CMK (cell line): ENCODE measurements around the gene GLIPR2.
"Not testable (repeated sequence)": the region's sequence is repeated elsewhere in the genome, so short reads cannot be mapped to it uniquely, and the experiment has no call there.

Experiments
- DNase-seq: peaks from one replicate; pipeline ENCODE4 v3.0.0-alpha.2; 2010; ENCODE audit warnings: low read depth

The GLIPR2 gene

DNA sequence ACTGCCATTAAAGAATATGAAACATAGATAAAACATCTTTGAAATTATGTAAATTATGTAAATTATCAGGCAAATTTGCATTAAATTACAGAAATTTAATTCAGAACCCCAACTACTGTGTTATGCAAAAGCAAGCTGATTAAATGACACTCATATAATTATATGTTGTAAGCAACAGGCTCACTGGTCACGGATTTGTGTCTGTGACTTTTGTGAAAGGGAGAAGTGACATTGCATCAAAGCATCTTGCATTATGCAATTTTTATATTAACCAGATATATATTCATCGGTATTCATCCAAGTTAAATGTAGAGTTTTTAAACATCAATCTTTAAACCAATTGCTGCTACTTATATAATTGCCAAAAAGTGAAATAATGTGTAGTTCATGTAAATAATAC lies 13.0 kb upstream of the GLIPR2 start:
- no peak for DNase-seq

DNA sequence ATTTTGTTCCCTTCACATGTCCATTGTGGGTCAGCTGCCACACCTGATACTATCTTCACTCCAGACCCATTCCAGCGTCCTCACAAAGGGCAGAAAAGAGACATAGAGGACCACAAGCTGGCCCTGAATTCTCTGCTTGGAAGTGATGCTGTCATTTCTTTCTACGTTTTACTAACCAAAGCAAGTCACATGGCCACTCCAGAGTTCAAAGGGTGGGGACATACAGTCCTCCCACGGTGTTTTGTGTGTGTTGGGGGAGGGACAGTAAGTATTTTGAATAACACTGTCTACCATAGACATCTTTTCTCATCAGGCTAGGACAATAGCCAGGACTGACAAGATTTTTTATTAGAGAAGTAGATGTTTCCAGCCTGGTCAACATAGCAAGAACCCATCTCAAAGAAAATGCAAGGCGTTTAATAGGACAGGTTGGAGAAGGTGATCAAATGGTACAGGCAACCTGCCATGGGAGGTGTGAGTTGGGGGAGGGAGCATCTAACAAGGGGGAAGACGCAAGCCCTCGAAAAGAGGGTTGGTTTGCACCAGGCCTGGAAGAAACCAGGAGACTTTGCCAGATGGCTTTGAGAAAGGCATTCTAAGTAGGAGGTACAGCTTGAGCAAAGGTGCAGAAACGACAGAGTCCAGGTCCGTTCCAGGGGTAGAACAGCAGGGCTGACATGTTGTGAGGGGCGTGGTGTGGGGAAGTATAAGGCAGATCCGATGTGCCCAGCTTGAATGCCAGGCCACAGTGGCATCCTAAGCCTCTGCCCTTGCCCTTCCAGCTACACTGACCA lies 11.3 kb upstream of the GLIPR2 start:
- DNase-seq: no peak

DNA sequence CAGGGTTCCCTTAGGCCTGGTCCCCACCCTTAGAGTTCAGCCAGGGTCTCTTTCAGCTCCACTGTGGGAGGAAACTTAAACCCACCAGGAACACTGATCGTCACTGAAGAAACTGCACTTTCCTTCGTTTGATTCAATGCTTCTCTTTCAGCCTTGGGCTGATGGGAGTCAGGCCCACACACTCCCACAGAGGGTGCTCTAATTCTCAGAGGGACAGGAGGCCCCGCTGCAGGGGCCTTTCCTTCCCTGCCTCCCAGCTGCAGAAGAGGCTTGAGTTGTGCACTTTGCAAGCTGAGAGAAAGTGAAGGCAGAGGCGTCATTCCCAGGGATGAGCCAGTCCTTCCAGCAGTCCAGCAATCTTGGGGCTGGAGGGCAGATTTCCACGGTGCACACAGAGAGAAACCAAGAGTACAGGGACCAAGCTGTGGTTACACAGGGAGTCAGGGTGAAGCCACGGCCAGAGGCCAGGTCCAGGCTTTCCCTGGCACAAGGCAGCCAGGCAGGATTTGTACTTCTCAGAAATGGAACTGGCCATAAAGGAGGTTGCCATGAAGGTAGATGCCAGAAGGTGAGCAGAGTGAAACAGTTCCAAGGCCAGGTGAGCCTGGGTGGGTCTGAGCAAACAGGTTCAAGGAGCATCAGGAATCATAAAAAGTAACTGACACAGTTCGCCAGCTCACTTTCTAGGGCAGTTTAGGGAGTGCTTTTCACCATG lies 10.4 kb upstream of the GLIPR2 start:
- DNase-seq: no peak

DNA sequence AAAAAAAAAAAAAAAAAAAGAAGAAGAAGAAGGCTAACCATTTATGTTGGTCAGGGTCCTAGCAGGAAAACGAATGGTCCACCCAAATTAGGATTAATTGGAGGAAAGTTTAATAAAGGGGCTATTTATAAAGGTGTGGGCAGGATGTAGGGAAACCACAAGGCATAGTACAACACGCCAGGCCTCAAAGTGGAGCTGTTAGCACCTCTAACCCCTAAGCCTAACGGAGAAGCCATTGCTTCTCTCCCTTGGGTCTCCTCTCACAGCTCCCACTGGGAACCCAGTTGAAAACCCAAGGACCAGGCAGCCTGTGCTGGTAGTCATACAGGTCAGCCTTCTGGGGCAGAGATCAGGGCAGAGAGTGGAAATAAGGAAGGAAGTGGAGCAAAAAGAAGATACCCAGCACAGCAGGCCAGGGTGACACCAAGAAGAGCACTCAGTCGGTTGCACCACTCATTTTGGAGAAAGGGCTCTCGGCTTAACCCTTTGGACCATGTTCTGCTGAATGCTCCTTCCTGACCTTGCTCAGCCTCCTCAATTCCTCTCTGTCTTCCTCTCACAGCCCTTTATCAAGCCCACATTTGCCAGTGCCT lies 8.8 kb upstream of the GLIPR2 start:
- no peak for DNase-seq

DNA sequence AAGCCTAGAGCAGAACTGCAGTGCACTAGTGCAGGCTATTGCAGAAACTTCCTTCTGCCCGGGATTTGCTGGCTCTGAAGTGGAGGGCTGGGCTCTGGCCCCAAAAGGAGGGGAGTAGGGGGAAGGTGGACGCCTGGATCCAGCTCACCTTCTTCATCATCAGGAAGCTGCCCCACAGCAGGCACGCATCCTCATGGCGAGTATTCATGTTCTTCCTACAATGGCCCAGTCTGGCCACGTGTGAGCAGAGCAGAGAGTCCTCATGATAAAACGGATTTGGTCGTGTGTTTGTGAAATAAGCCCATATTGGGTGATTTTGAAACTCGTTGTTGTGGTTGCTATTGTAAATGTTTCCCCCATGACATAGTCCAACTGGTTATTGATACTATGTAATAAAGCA lies 8.2 kb upstream of the GLIPR2 start:
- DNase-seq: no peak

DNA sequence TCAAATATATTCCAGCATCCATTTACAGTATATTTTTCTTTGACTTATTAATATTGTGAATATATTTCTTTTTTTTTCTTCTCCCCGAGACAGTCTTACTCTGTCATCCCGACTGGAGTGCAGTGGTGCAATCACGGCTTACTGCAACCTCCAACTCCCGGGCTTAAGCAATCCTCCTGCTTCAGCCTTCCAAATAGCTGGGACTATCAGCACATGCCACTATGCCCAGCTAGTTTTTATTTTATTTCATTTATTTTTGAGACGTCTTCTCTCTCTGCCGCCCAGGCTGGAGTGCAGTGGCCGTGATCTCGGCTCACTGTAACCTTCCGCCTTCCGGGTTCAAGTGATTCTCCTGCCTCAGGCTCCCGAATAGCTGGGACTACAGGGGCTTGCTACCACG lies 7.4 kb upstream of the GLIPR2 start:
- DNase-seq: no peak

DNA sequence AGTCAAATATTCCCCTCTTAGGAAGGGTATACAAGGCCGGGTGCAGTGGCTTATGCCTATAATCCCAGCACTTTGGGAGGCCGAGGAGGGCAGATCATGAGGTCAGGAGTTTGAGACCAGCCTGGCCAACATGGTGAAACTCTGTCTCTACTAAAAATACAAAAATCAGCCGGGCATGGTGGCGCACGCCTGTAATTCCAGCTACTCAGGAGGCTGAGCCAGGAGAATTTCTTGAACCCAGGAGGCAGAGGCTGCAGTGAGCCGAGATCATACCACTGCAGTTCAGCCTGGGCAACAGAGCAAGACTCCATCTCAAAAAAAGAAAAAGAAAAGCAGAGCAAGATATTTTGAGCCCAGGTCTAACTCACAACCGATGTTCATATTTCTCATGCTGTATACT lies 4.9 kb upstream of the GLIPR2 start:
- not testable (repeated sequence) for DNase-seq

DNA sequence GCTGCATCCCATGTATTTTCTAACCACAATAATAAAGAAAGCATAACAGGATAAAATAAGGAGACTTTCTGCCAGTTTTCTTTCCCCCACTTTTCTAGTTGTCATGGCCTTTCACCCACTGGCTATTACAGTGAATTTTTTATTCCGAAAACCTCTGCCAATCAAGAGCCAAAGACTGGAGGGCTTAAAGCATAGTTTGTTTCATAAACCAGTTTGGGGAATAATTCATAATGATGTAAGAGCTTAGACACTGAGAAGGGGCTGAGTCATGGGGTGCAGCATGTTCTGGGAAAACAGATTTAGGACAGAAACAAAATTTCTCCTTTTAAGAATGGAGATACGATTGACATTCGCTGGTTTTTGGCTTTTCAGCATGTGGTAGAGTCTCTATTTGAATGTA lies 4.4 kb upstream of the GLIPR2 start:
- no peak for DNase-seq

DNA sequence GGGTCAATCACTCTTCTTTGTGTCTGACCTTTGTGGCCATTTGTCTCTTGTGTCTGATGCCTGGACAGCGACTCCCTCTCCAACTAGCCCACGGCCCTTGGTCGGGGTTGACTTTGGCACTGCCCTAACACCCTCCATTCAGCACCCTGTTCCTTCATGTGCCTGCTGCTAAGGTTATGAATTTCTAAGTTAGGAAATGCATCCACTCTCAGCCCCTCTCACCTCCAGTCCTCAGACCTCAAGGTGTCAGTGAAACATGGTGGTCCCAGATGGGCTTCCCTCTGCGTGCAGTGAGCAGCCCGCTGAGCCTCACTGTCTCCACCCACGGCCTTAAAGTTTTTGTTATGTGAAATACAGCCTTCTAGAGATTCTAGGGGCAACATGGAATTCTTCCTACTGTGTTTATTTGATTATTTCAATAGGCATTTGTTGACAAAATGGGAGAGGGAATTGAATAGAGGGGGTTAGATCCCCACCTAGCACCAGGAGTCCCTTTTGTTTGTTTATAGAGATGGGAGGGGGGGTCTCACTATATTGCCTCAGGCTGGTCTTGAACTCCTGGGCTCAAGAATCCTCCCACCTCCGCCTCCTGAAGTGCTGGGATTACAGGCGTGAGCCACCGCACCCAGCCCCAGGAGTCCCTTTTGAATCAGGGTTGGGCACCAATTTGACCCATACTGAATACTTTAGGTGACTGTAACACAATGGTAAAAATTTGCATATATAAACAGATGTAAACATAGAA lies 1.6 kb upstream of the GLIPR2 start:
- DNase-seq: no peak

DNA sequence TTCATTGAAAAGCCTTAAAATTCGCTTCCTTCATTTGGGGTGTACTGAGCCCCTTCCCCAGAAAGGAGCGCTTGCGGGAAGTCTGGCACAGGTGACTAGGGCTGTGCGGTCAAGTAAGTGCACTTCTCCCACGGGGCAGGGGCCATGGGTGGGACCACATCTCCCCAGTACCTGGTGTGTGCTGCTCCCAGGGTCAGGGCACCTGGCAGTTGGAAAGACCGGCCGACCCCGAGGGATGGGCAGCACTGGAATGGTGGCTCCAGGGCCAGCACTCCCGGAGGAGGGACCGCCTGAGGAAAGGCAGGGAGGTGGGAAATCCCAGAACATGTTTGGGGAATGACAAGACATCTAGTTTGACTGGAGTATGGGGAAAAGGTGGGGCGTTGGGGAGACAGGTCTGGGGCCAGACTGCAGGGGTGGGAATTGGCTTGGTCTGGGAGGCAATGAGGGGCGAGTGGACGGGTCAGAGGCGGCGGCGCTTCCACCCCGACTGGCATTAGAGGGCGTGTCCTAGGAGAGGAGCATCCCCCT lies 727 bp upstream of the GLIPR2 start:
- DNase-seq: no peak

DNA sequence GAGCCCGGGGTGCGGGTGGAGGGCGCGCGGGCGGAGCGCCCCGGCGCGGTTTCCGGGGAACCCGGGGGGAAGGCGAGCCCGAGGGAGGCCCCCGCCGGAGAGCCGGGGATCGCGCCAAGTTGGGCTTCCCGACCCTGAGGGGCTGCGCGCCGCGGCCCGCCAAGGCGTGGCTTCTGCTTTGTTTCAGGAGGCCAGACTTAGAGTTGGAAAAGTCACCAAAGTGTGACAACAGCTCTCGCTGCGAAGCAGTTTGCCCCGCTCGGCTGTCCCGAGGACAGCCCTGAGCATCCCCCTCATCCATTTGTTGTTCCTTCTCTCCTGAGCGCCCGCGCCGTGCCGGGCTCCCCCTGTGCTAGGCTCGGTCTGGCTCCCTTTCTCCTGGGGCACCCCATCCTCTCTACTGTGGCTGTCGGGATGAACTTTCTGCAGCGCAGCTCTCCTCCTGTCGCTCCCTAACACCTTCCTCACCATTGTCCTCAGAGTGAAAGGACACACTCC lies 410 bp downstream of the GLIPR2 start:
- DNase-seq: no peak

DNA sequence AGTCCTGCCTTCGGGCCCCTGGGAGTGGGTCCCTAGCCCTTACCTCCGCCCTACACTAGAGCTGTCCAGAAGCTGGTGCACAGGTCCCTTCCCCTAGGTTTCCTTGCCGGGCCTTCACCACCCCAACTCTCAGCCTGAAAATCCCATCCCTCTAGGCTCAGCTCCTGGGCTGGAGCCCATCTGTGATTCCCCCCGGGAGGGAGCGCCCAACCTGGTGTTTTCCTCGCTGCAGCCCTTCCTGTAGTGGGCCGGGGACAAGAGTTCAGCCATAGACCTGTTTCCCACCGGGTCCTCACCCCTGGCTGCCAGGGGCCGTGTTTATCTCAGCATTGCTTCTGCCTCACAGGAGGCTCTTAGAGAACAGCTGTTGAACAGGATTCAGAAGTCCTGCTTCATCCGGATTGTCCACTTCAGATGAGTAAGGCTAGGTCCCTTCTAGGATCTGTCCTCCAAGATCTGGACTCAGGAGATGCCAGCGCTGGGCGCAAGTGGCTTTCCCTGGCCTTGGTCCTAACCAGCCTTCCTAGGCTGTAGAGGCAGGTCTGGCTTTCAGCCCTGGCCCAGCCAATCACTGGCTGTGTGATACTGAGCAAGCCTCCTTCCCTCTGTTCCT lies 965 bp downstream of the GLIPR2 start:
- DNase-seq: no peak

DNA sequence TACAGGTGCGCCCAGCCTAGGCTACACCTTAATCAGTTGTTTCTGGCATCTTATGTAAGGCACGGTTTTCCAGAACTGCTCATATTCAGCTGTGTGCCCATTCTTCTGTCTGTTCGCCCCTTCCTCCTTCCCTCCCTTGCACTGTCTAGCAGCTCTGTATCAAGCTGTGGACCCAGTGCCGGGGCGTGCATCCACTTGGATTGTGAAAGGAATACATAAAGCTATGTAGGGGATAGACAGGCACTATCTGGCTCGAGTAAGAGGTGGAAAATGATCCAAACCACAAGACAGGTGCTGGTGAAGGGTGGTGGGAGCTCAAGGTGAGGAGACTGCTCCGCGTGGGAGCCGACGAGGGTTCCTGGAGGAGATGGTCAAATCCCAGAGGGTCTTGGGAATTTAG lies 2.0 kb downstream of the GLIPR2 start:
- no peak for DNase-seq

DNA sequence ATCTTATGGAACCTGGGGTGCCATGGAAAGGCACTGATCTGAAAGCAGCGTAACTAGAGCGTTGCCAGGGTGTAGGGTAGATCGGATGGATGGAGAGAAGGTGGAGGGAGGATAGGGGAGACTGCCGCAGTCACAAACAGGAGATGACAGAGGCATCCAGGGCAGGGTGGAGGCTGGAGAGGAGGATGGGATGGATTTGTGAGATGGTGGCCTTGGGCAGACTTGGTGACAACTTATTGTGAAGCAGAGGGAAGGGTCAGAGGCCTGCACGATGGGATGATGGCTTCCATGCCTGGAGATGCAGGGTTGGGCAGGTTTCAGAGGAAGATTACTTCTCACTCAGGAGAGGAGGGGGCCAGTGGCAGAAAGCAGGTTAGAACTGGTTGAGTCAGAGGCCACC lies 2.4 kb downstream of the GLIPR2 start:
- DNase-seq: no peak

DNA sequence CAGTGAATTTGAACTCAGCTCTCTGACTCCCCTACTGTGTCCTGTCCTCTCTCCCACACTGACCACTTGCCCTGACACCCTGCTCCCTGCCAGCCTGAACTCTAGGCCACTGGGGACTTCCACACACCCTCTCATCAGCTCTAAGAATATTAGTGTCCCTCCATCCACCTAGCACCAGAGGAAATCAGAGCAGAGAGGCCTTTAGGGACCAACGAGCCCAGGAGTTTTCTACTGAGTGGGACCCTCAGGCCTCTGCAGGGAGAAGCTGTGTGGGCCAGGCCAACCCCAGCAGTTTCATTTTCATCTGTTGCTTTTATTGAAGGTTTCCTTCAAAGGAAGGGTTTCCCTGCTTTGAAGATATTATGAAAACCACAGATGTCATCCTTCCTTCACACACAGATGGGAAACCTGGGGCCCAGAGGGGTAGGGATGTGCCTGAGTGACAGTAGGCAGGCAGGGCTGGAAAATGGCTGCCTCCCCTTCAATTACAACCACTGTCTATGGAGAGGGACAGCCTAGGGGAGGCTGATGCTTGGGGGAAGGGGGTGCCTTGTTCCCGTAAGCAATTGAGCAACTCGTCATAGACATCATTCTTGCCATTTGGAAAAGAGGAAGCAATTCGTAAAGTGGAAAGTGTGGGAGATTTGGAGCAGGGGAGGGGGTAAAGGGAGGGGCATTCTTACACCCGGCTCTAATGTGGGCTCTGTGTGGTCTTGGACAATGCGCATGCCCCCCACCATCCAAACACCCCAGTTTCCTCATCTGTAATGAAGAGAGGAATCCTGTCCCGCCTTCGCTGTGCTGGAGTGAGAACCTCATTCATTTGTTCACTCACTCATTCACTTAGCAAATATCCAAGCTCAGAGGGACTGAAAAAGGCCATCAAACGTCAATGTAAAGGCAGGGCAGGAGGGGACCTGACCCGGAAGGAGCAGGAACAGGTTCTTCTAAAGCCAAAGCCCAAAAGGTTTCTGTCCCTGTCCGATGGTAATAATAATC lies 3.9 kb downstream of the GLIPR2 start:
- no peak for DNase-seq

DNA sequence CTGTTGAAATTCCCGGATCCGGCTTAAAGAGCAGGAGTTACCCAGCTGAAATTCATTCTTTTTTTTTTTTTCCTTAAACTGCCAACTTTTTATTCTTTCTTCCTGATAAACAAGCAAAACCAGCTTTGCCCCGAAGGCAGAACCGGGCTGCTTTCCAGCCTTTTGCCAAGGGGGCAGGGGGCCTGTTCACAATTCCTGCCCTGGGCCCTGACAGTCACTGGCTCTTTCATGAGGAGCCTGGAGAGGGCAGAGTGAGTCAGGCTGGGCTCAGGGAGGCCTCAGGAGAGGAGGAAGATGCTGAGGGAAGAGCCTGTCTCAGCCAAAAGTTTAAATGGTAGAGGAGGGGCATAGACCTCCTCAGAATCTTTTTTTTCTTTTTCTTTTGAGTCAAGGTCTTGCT lies 4.8 kb downstream of the GLIPR2 start:
- DNase-seq: no peak

DNA sequence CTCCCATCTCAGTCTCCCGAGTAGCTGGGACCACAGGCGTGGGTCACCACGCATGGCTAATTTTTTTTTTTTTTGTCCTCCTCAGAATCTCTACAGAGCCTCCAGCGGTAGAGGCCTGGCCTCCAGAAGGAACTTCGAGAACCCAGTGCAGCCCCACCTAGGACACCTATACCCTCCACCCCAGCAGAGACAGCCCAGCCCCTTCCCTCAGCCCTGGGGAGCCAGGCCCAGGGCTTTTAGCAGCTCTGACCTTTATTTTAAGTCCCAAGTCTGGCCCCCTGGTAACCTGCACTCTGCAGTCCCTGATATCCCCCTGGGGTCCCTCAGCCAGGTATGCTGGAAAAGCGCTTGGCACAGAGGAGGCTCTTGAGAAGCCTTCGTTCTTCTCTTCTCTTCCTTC lies 5.2 kb downstream of the GLIPR2 start:
- DNase-seq: no peak

DNA sequence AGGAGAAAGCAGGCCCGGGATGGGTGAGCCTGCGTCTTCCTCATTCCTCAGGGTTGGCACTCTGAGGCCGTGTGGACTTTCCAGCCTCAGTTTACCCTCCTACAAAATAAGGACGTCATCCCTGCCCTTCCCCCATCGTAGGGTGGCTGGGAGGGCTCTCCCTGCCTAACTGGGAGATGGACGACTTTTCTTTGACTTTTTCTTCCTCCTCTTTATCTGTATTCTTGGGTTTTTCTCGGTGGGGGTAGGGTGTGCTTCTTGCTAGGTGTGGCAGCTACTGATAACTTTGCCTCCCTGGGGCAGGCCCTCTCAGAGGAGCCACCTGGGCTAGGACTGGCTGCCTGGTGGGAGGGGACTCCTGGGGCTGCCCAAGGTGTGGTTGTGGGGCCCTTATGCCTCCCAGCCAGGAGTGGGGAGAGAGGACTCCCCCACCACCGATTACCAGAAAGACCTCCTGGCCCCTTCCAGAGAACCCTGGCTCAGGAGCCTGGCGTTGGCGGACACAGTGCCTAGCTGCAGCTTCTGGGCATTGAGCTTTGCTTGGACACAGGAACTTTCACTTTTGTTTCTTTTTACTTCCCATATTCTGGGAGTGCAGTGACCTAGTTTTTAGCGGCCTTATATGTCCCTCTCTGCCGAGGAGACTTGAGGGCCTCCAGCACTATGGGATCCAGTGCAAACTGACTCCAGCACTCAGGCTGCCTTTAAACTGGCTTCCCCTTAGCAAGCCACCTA lies 6.1 kb downstream of the GLIPR2 start:
- no peak for DNase-seq

DNA sequence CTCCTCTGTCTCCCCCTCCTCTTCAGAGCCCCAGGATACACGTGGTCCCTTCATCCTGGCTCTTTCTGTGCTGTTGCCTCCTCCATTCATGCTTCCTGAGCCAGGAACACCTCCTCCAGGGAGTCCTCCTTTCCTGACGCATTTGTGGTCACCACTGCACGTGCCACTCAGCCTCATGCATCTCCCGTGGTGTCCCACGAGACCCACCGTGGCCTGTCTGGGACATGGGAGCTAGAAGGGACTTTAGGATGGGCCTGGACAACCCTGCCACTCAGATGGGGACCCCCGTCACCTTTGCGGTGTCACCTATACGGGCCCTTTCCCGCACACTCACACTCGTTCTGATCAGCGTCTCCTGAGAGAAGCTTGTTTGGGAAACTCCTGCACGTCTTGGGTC lies 6.7 kb downstream of the GLIPR2 start:
- peak; percentile 76 for DNase-seq
